NCI-H128 (cell line): ENCODE results near the gene UBN1.

Source experiments
- DNase-seq: peaks from one replicate; lab custom pipeline; 2025; ENCODE audit not compliant: unreplicated experiment; lab: John Stamatoyannopoulos, UW

UBN1 gene

GRCh38 chr16:4900036-4900435, 52.8 kb downstream of the UBN1 start:
- no peak for DNase-seq

GRCh38 chr16:4900750-4901149, 53.5 kb downstream of the UBN1 start:
- DNase-seq, result no peak

GRCh38 chr16:4902038-4902437, 54.8 kb downstream of the UBN1 start:
- DNase-seq, result no peak

- DNase-seq, result no peak
These were observed 57.0 kb downstream of the UBN1 start for GRCh38 chr16:4904108-4904941.

GRCh38 chr16:4904942-4905615, 57.8 kb downstream of the UBN1 start:
- DNase-seq, result no peak

- DNase-seq, result no peak
These were observed 61.6 kb downstream of the UBN1 start for GRCh38 chr16:4908854-4909401.

GRCh38 chr16:4909825-4910224, 62.5 kb downstream of the UBN1 start:
- no peak for DNase-seq

GRCh38 chr16:4910828-4911227, 63.5 kb downstream of the UBN1 start:
- no peak for DNase-seq

GRCh38 chr16:4911970-4912386, 64.7 kb downstream of the UBN1 start:
- no peak for DNase-seq

- no peak for DNase-seq
These were observed 66.0 kb downstream of the UBN1 start for GRCh38 chr16:4913130-4913773.

GRCh38 chr16:4913774-4914525, 66.7 kb downstream of the UBN1 start:
- DNase-seq, result no peak

- no peak for DNase-seq
These were observed 67.4 kb downstream of the UBN1 start for GRCh38 chr16:4914528-4915225.

- DNase-seq, result no peak
These were observed 68.0 kb downstream of the UBN1 start for GRCh38 chr16:4915226-4915761.

- no peak for DNase-seq
These were observed 69.8 kb downstream of the UBN1 start for GRCh38 chr16:4917117-4917516.

GRCh38 chr16:4918781-4919251, 71.5 kb downstream of the UBN1 start:
- no peak for DNase-seq

- no peak for DNase-seq
These were observed 73.5 kb downstream of the UBN1 start for GRCh38 chr16:4920826-4921225.

GRCh38 chr16:4922721-4923342, 75.6 kb downstream of the UBN1 start:
- DNase-seq, result no peak

- DNase-seq, result no peak
These were observed 76.6 kb downstream of the UBN1 start for GRCh38 chr16:4923853-4924252.

GRCh38 chr16:4924593-4925292, 77.5 kb downstream of the UBN1 start:
- DNase-seq, result no peak
